ENCODE data around the gene RAB36. TPM values are rescaled to one million over a fixed set of nuclear protein-coding genes. Genes with fewer than 3 reads are reported as not detected.

Gene RAB36
- total and polyA plus RNA-seq, 9 of the 15 experiments (the other 6 are each of a cell fraction or from before 2014, with no cell fraction given), result 0.04 to 0.50 (median 0.08) TPM; not detected in 3

GRCh38 chr22:23109079-23109347, 36.3 kb upstream of the RAB36 start:
- H3K4me3 ChIP-seq, result no peak overlapping the region
- intact Hi-C loops (cut with micrococcal nuclease), result no loop called here
- no peak for FAIRE-seq
- H3K27ac ChIP-seq (ENCODE audit: extremely low read depth, low read depth, low read length), result no peak overlapping the region
- under 1% methylated on average over 6 of the region's 6 CpGs for WGBS (ENCODE audit: insufficient coverage, low coverage, missing lambda C conversion rate)
- no peaks in the 10 kb centered on the region for H3K36me3 ChIP-seq (ENCODE audit: control insufficient read depth, insufficient read depth, low read length)
- CTCF ChIA-PET (ENCODE audit: low intra/inter-chr PET ratio), result interaction anchor here (2.1 kb wide), 1 partner anchor 19 kb away, joined by 5 read pairs; no protein-coding TSS in a partner anchor
- POLR2A ChIA-PET, result interaction anchor here (0.5 to 19.9 kb wide), 13 partner anchors 7 to 176 kb away, joined by 3 to 414 read pairs (median 4); no protein-coding TSS in a partner anchor
- BruUV-seq (replicated peaks), result no TSS peak
- H3K9me3 ChIP-seq (replicated peaks; ENCODE audit: control insufficient read depth, insufficient read depth, low read depth, low read length), result no peaks in the 10 kb centered on the region
- peaks cover 0 to 37% of the 10 kb centered on the region in 2 experiments; a peak in 2 of 5 replicates for H3K4me1 ChIP-seq (replicated peaks in 1 of 2; ENCODE audit: control insufficient read depth in 2 of 2, insufficient read depth in 2 of 2, low read length in 2 of 2)
- peak overlapping the region in 1 of 2 experiments; percentile 21; a peak in 2 of 4 replicates for H3K9ac ChIP-seq (ENCODE audit: insufficient read depth in 1 of 2, low read depth in 2 of 2, low read length in 2 of 2)
- no peak overlapping the region for H3K4me2 ChIP-seq (ENCODE audit: insufficient read depth, low read length)
- no peaks in the 10 kb centered on the region for H3K79me2 ChIP-seq (ENCODE audit: control insufficient read depth, insufficient read depth, low read length)
- in situ Hi-C loops (cut with MboI), result no loop called here
- no peak for ATAC-seq
- H4K20me1 ChIP-seq (replicated peaks; ENCODE audit: control insufficient read depth, insufficient read depth, low read length), result peaks cover 98% of the 10 kb centered on the region
- peak in 1 of 4 experiments; percentile 53 for DNase-seq (ENCODE audit: extremely low read depth in 1 of 4, low spot score in 3 of 4)
- H2AFZ ChIP-seq (ENCODE audit: low read depth, low read length), result no peak overlapping the region
- H3K27me3 ChIP-seq (ENCODE audit: control insufficient read depth in 2 of 2, insufficient read depth in 2 of 2, low read length in 2 of 2), result peaks cover 61 to 100% of the 10 kb centered on the region in 2 experiments
- peaks cover 12% of the 10 kb centered on the region for H3K9me1 ChIP-seq (ENCODE audit: control insufficient read depth, insufficient read depth, low read length)
- TF ChIP-seq AFF1 (IDR thresholded peaks at IDR 0.05; ENCODE audit: low read depth in 1 of 2, partially characterized antibody in 2 of 2), result no peak
- no peak for TF ChIP-seq ZNF174 (CRISPR knock-in tag; IDR thresholded peaks at IDR 0.05)
- no peak for TF ChIP-seq TEAD1 (CRISPR knock-in tag; IDR thresholded peaks at IDR 0.05)
- TF ChIP-seq AFF4 (CRISPR knock-in tag; IDR thresholded peaks at IDR 0.05), result no peak
- 0 out of 2 replicates have a peak, but pooled peaks have one; percentile 3 for TF ChIP-seq RB1 (IDR thresholded peaks at IDR 0.05; ENCODE audit: low read depth)
- no peak for TF ChIP-seq ATF1 (CRISPR knock-in tag; IDR thresholded peaks at IDR 0.05)
- peak; percentile 24; the same call in 1 of the 2 replicates for TF ChIP-seq ATF1 (tag; IDR thresholded peaks at IDR 0.05)
- no peak for TF ChIP-seq TAF9B (IDR thresholded peaks at IDR 0.05; ENCODE audit: partially characterized antibody)
- no peak for TF ChIP-seq JUNB (CRISPR knock-in tag; conservative IDR thresholded peaks at IDR 0.05)
- no peak for TF ChIP-seq GABPA (tag; conservative IDR thresholded peaks at IDR 0.05; ENCODE audit: low read depth)
- TF ChIP-seq NR2C1 (IDR thresholded peaks at IDR 0.05), result no peak
- no peak for TF ChIP-seq NR2C1 (tag; IDR thresholded peaks at IDR 0.05)
- TF ChIP-seq MEF2D (tag; conservative IDR thresholded peaks at IDR 0.05; ENCODE audit: low read depth), result no peak
- no peak for TF ChIP-seq DNMT1 (IDR thresholded peaks at IDR 0.05)
- TF ChIP-seq CBFA2T3 (IDR thresholded peaks at IDR 0.05), result 0 out of 2 replicates have a peak, but pooled peaks have one; percentile 16
- TF ChIP-seq ETS1 (conservative IDR thresholded peaks at IDR 0.05; ENCODE audit: control insufficient read depth, low read depth, low read length), result 0 out of 2 replicates have a peak, but pooled peaks have one; percentile 3

Measured in K562 (cell line).